ENCODE measurements around the gene ALPL.
A peak's percentile ranks its signal among the peaks of the same experiment; 100 is the strongest.

ALPL gene

DNA sequence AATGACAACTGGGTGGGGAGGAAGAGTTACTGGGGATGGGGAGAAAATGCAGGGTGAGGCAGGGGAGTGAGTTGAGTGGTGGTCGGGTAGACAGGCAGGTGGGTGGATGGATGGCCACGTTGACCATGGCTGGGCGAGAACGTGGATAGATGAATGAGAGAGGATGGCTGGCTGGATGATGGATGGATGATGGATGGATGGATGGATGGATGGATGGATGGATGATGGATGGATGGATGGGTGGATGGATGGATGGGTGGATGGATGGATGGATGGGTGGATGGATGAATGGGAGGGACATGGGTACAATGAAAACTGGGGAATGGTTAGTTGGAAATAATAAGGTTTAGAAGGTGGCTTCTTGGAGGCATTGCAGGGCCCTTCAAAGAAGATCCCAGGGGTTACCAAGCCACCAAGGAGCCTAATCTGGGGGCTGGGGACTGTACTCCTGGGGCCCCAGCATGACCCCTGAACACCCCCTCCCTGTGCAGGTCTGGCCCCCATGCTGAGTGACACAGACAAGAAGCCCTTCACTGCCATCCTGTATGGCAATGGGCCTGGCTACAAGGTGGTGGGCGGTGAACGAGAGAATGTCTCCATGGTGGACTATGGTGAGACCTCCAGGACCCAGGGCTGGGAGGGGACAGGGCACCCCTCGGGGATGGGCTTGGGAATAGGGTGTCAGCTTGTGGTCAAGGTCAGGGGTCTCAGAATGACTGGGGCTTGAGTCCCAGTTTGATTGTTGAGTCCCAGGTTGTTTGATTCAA is 67.0 kb downstream of the ALPL start:
- DNase-seq (ENCODE audit: low read depth) = no peak

- no peak for DNase-seq (ENCODE audit: low read depth)
Observed at GRCh38 chr1:21576798-21577187, 67.6 kb downstream of the ALPL start.

DNA sequence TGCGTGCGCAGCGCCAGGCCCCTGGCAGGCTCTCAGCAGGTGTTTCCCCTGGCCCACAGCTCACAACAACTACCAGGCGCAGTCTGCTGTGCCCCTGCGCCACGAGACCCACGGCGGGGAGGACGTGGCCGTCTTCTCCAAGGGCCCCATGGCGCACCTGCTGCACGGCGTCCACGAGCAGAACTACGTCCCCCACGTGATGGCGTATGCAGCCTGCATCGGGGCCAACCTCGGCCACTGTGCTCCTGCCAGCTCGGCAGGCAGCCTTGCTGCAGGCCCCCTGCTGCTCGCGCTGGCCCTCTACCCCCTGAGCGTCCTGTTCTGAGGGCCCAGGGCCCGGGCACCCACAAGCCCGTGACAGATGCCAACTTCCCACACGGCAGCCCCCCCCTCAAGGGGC is 68.1 kb downstream of the ALPL start:
- no peak for DNase-seq (ENCODE audit: low read depth)

GRCh38 chr1:21577933-21578332 is 68.7 kb downstream of the ALPL start:
- DNase-seq (ENCODE audit: low read depth) = no peak

- DNase-seq (ENCODE audit: low read depth) = no peak
Observed at GRCh38 chr1:21579791-21580190, 70.6 kb downstream of the ALPL start.

DNA sequence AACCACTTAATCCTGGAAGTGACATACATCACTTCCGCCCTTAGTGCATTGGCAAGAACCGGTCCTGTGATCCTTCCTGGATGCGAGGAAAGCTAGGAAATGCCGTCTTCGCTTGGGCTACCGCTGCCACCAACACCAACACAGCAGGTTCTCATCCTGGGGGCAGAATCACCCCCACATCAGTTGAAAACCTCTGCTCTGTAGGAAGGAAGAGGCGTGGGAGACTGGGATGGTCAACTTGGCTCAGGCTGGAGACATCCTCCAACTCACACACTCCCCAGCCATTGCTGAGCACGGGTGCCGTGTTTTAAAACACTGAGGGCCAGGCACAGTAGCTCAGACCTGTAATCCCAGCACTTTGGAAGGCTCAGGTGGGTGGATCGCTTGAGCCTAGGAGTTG is 74.9 kb downstream of the ALPL start:
- no peak for DNase-seq (ENCODE audit: low read depth)

DNA sequence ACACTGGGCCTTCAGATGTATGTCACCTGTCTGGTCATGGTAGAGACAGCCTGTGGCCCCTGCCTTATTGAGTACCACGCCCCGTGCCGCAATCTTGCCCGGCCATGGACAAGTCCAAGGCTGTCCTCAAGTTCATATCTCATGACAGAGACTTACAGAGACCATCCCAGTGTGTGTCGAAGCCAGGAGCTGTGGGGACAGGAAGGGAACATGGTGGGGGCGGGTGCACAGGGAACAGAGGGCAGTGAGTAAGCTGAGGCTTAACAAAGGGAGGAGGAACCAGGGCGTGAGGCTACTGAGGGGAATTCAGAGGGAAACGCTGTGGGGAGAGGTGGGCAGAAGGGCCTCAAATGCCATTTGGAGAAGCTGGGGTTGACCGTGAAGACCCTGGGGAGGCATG is 75.8 kb downstream of the ALPL start:
- no peak for DNase-seq (ENCODE audit: low read depth)

DNA sequence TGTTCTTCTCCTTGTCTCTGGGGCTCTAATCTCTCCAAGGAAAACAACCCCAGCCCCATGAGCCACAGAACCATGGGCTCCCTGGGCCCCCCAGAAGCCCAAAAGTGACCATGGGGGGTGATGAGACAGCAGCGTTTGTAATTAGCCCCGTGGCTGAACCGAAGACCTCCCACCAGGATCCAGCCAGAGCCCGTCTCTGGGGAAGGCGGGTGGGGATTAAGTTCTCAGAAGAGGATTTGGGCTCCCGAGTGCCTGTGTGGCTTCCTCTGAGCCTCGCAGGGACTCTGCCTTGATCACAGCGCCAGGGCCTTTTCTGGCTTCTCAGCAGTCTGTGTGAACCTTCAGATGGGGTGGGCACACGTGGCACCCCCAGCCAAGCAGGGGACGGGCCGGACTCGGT is 77.0 kb downstream of the ALPL start:
- no peak for DNase-seq (ENCODE audit: low read depth)

DNA sequence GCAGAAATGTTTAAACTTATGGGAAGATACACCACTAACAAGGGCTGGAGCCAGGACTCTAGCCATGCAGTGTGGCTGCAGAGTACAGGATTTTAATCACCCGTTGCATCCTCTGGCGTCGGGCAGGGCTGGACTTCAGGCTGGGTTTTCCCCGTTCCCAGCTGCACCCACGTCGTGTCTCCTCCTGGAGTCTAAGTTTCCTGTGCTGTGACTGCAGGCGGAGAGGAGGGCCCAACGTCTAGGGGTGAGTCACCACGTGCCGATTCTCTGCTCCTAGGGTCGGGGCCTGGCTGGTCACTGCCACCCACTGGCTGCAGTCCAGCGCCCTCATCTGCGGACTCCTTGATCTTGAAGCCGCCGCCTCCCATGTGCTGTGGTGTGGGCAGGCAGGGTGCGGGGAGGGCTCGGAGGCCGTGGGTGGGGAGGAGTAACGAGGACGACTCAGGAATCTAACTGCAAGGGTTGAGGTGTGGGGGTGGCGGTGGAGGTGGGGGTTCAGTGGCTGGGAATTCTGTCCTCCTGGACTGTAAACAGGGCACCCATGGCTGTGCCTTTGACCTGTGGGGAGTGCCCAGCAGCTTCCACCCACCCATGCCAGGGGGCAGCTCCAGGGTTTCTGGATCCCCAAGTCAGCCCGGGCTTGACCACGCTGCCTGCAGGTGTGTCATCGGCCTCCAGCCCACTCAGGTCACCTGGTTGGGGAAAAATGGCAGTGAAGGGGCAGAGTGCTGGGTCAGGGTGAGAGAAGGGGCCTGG is 77.8 kb downstream of the ALPL start:
- no peak for DNase-seq (ENCODE audit: low read depth)

DNA sequence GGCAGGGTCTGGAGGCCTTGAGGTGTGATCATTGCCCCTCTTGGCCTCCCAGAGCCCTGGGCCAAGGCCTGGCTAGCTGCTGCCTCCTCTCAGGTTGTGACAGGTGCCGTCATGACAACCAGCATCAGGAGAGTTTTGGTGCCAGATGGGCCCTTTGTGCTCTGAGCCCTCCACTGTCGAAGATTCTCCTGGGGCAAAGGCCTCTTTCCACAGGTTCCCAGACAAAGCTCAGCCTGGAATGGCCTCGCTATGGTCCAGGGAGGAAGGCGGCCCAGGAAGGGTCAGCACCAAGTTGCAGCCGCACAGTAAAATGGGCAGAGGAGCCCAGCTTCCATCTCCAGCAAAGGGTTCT is 78.4 kb downstream of the ALPL start:
- no peak for DNase-seq (ENCODE audit: low read depth)

DNA sequence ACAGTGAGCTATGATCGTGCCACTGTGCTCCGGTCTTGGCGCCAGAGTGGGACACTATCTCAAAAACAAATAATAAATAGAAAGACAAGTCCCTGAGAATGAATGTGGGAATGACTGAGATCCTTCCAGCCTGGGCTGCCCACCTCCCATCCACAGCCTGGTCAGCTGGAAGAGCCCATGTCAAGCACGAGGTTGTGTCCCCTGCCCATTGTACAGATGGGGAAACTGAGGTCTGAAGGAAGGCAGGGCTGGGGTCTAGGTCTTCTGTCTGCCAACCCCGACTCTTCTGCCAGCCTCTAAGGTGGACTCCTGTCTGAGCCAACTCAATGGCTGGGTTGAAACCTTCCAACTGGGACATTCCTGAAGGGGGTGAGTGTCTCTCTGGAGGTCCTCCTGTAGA is 80.4 kb downstream of the ALPL start:
- DNase-seq (ENCODE audit: low read depth) = no peak

- no peak for DNase-seq (ENCODE audit: low read depth)
Observed at GRCh38 chr1:21590126-21590880, 81.1 kb downstream of the ALPL start.

- no peak for DNase-seq (ENCODE audit: low read depth)
Observed at GRCh38 chr1:21590934-21591333, 81.7 kb downstream of the ALPL start.

DNA sequence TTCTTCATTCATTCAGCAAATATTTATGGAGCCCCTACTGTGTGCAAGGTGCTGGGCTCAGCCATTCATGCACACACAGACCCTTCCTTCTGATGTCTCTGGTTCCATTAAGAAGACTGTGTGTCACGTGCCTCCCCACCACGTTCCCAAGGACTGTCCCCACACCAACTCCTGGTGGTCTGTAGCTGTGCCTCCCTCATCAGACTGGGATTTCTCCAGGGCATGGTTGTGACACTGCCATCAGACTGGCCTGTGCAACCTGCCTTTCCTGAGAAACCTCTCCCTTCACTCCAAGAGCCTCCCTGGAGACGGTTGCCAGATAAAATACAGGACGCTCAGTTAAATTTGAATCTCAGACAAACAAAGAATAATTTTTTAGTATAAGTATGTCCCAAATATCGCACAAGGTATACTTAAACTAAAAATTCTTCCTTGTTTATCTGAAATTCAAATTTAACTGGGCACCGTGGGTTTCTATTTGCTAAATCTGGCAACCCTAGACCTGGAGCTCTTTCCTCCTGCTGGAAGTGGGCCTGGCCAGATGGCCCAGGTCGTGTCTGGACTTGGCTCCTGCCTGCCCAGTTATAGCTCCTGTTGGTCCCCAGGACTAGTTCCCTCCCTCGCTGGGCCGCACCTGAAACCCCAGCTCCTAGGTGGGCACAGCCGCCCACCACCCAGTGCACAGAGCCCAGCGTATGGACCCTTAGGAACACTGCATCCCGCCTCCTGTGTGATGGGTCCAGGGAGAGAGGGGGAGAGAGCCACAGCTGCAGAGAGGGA is 83.1 kb downstream of the ALPL start:
- DNase-seq (ENCODE audit: low read depth) = no peak

- no peak for DNase-seq (ENCODE audit: low read depth)
Observed at GRCh38 chr1:21593231-21593630, 84.0 kb downstream of the ALPL start.

GRCh38 chr1:21594501-21594900 is 85.3 kb downstream of the ALPL start:
- DNase-seq (ENCODE audit: low read depth) = no peak

GRCh38 chr1:21594935-21595897 is 86.0 kb downstream of the ALPL start:
- DNase-seq (ENCODE audit: low read depth) = peak; percentile 19

DNA sequence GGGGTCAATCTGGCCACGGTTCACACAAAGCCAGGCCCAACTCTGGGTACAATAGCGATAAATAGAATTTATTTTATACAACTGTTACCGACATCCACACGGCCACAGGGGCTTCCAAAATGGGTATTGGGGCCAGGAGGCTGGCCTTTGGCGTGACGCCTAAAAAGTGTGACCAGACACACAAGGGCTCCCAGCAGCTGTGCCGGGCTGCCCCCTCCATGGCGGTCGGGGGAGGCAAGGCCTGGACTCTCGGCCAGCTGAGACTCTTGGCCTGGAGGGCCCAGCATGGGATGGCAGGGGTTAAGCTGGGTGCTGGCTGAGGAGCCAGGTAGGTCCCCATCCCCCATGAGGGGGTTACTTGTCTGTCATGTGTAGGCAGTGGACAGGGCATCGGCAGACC is 87.0 kb downstream of the ALPL start:
- DNase-seq (ENCODE audit: low read depth) = no peak

- no peak for DNase-seq (ENCODE audit: low read depth)
Observed at GRCh38 chr1:21596628-21597027, 87.4 kb downstream of the ALPL start.

DNA sequence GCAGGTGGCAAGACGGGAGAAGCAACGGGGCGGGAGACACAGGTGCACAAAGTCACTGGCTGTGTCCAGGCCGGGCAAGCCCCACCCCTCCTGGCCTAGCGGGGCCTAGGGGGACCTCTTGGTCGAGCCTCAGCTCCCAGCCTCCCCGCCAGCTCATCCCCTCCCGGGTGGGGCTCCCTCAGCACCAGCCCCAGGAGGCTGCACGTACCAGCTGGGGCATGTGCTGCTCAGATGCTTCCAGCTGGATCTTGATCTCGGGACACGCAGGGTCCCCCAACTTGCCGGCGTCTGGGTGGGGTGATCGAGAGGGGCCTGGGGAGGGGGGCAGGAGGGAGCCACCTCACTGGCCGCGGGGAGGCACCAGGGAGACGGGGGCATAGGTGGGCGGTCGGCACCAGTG is 88.5 kb downstream of the ALPL start:
- DNase-seq (ENCODE audit: low read depth) = no peak

GRCh38 chr1:21598417-21598816 is 89.2 kb downstream of the ALPL start:
- no peak for DNase-seq (ENCODE audit: low read depth)

Measured in stimulated activated CD8-positive, alpha-beta memory T cell treated with anti-CD3 and anti-CD28 coated beads, Interleukin-15, amount 100 ng/mL, for 24 hours (primary cell).